B cell (primary cell): ENCODE data around the gene MAP3K1. TPM values are rescaled to one million over a fixed set of nuclear protein-coding genes. Genes with fewer than 3 reads are reported as not detected.
A peak's percentile ranks its signal among the peaks of the same experiment; 100 is the strongest.

Source experiments
- ATAC-seq: fragments of 200-7000 bp; cut with Tn5 transposase; one replicate; pipeline ENCODE4 v1.10.0; 2021; ENCODE audit warnings: low read depth, mild to moderate bottlenecking, moderate number of reproducible peaks, moderate library complexity
- CTCF ChIA-PET: fragments of 350-600 bp; sonication (Branson Sonifier 250); formaldehyde crosslinking; loops from one replicate; lab custom pipeline; 2021; ENCODE audit warnings: antibody characterized with exemption, inconsistent platforms; lab: Charles Lee
- POLR2A ChIA-PET: fragments of 350-600 bp; sonication (Branson Sonifier 250); formaldehyde crosslinking; loops from one replicate; lab custom pipeline; 2021; ENCODE audit warnings: antibody characterized with exemption; lab: Charles Lee
- DNase-seq: peaks from one replicate; pipeline ENCODE4 v3.0.0; 2013
- H2AFZ ChIP-seq: 2 replicates; pipeline ENCODE4 v1.6.1; 2012; ENCODE audit warnings: mild to moderate bottlenecking, low read depth, low read length; ENCODE audit not compliant: insufficient read depth, poor library complexity, severe bottlenecking
- H3K27ac ChIP-seq, 2 donors: 1 replicate in 1 of 2; 2 replicates in 1 of 2; pipeline ENCODE4 v1.5.1; 2012 to 2013; ENCODE audit warnings: low read length in 2 of 2, mild to moderate bottlenecking in 2 of 2, moderate library complexity in 1 of 2
- H3K27me3 ChIP-seq, 4 experiments: fragments of 200-600 bp in 1 of 4; sonication (generic) in 1 of 4; replicated peaks in 1 of 4; 1 replicate in 2 of 4; 2 replicates in 2 of 4; pipeline versions ENCODE4 v1.6.1 to v1.7.0; 2013 to 2016; ENCODE audit warnings: low read length in 3 of 4, mild to moderate bottlenecking in 2 of 4, mixed read lengths in 1 of 4, moderate library complexity in 1 of 4; ENCODE audit not compliant: insufficient read depth in 4 of 4, control insufficient read depth in 3 of 4; ENCODE audit errors: control extremely low read depth in 1 of 4
- H3K36me3 ChIP-seq, 2 experiments: replicated peaks in 1 of 2; 1 replicate in 1 of 2; 2 replicates in 1 of 2; pipeline versions ENCODE4 v1.6.1 to v1.7.1; 2013; ENCODE audit warnings: low read length in 1 of 2; ENCODE audit not compliant: insufficient read depth in 2 of 2, control insufficient read depth in 1 of 2; ENCODE audit errors: control extremely low read depth in 1 of 2, extremely low read depth in 1 of 2
- H3K4me1 ChIP-seq, 2 donors: fragments of 200-600 bp in 1 of 2; sonication (generic) in 1 of 2; 1 replicate in 1 of 2; 2 replicates in 1 of 2; pipeline versions ENCODE4 v1.5.1 to v1.6.1; 2013 to 2017; ENCODE audit warnings: low read length in 2 of 2; ENCODE audit not compliant: control insufficient read depth in 2 of 2, insufficient read depth in 2 of 2
- H3K4me2 ChIP-seq: replicated peaks from 2 replicates; pipeline ENCODE3; 2012; ENCODE audit warnings: mild to moderate bottlenecking, low read depth, low read length; ENCODE audit not compliant: poor library complexity, severe bottlenecking
- H3K4me3 ChIP-seq, 5 experiments: fragments of 200-600 bp in 1 of 5; sonication (generic) in 1 of 5; 1 replicate in 3 of 5; 2 replicates in 2 of 5; pipeline versions ENCODE4 v1.5.1 to v1.7.0; 2011 to 2016; ENCODE audit warnings: low read length in 4 of 5, mild to moderate bottlenecking in 4 of 5, low read depth in 2 of 5, control low read depth in 1 of 5, moderate library complexity in 1 of 5; ENCODE audit not compliant: insufficient read depth in 1 of 5; ENCODE audit errors: control extremely low read depth in 1 of 5, extremely low read depth in 1 of 5
- H3K79me2 ChIP-seq: fragments of 200-600 bp; sonication (generic); one replicate; pipeline ENCODE4 v1.6.0; 2016; ENCODE audit warnings: low read length; ENCODE audit not compliant: control insufficient read depth, insufficient read depth
- H3K9ac ChIP-seq: fragments of 200-600 bp; sonication (generic); 2 replicates; pipeline ENCODE4 v1.6.1; 2017; ENCODE audit warnings: mild to moderate bottlenecking, low read length, moderate library complexity
- H3K9me3 ChIP-seq, 3 donors: one replicate each; pipeline versions ENCODE4 v1.6.1 to v1.7.1; 2013; ENCODE audit warnings: low read length in 2 of 3; ENCODE audit not compliant: control insufficient read depth in 2 of 3, insufficient read depth in 1 of 3; ENCODE audit errors: control extremely low read depth in 1 of 3
- H4K20me1 ChIP-seq: 2 replicates; pipeline ENCODE4 v1.6.0; 2012; ENCODE audit warnings: mild to moderate bottlenecking, low read length; ENCODE audit not compliant: insufficient read depth, control insufficient read depth, poor library complexity, severe bottlenecking
- H3K27ac Mint-ChIP-seq: one replicate; pipeline ENCODE4 v1.8.0; 2021; ENCODE audit warnings: mixed read lengths
- H3K27me3 Mint-ChIP-seq: one replicate; pipeline ENCODE4 v1.8.0; 2021; ENCODE audit warnings: mixed read lengths
- H3K4me1 Mint-ChIP-seq: one replicate; pipeline ENCODE4 v1.8.0; 2021; ENCODE audit warnings: mixed read lengths
- H3K4me3 Mint-ChIP-seq: one replicate; pipeline ENCODE4 v1.8.0; 2021; ENCODE audit warnings: mixed read lengths
- H3K9me3 Mint-ChIP-seq: one replicate; pipeline ENCODE4 v1.8.0; 2022; ENCODE audit warnings: mixed read lengths; ENCODE audit not compliant: insufficient read depth
- CTCF ChIP-seq: fragments of 200-600 bp; IDR thresholded peaks from one replicate; pipeline ENCODE4 v1.8.0; 2022; ENCODE audit warnings: antibody characterized with exemption, mild to moderate bottlenecking
- EZH2 ChIP-seq: IDR thresholded peaks from 2 replicates; pipeline ENCODE4 v1.6.1; 2012; ENCODE audit warnings: borderline replicate concordance, low read depth, mild to moderate bottlenecking, moderate library complexity, low read length; ENCODE audit not compliant: insufficient read depth, poor library complexity, severe bottlenecking
- WGBS: methylation state at CpG from one replicate; pipeline ENCODE4 v1.1.5; 2013; ENCODE audit warnings: missing lambda C conversion rate; ENCODE audit not compliant: insufficient coverage; 5-methylcytosine and 5-hydroxymethylcytosine counted together
- intact Hi-C: fragments of 100-400 bp; cut with micrococcal nuclease; formaldehyde crosslinking; loops from one replicate; pipeline ENCODE4 v1.10.0; 2022
- polyA minus RNA-seq: library from RNA; depleted of rRNA, polyadenylated mRNA; stranded (reverse); fragments of >200 nt; gene quantifications from 2 replicates; pipeline ENCODE4 v1.2.3, GENCODE V29; 2012
- polyA plus RNA-seq: library from polyadenylated mRNA; depleted of rRNA; stranded (reverse); fragments of >200 nt; gene quantifications from 2 replicates; pipeline ENCODE4 v1.2.3, GENCODE V29; 2012
- total RNA-seq, 2 donors: library from RNA; stranded (reverse); fragments of 120-200 nt in 1 of 2; gene quantifications; 1 replicate in 1 of 2; 2 replicates in 1 of 2; pipeline versions ENCODE4 v1.2.3 to v1.2.4, GENCODE V29; 2013 to 2022

The MAP3K1 gene
- total RNA-seq (160 and 164 TPM in 2 replicates), polyA plus RNA-seq (51.7 and 88.1 TPM in 2 replicates), polyA minus RNA-seq (124 and 135 TPM in 2 replicates)
- 197 TPM for total RNA-seq (2013)

- H4K20me1 ChIP-seq, result no peaks in the 10 kb centered on the region
- H3K4me3 Mint-ChIP-seq, result peak within 1 kb of the TSS; percentile 97
- H3K27ac Mint-ChIP-seq, result peak within 1 kb of the TSS; percentile 99
- peak within 1 kb of the TSS; percentile 94 for H3K9ac ChIP-seq
- POLR2A ChIA-PET, result interaction anchor here (0.6 to 2.8 kb wide), 7 partner anchors 23 to 336 kb away, joined by 3 to 29 read pairs (median 6); no protein-coding TSS in a partner anchor
- H3K4me2 ChIP-seq, result peak within 1 kb of the TSS; percentile 83
- CTCF ChIA-PET, result interaction anchor here (0.9 to 4.2 kb wide), 10 partner anchors 23 to 545 kb away, joined by 3 to 25 read pairs (median 6); no protein-coding TSS in a partner anchor
- TF ChIP-seq CTCF (no peak), EZH2 (no peak)
- no peaks in the 10 kb centered on the region for H3K27me3 Mint-ChIP-seq
- under 1% methylated on average over 78 of the region's 87 CpGs for WGBS
- no peaks in the 10 kb centered on the region for H3K9me3 ChIP-seq
- intact Hi-C loops, result loop anchor here (1.0 to 5.0 kb wide), 8 partner anchors 50 to 545 kb away; partner anchors contain the start of gene GPBP1
- H3K27ac ChIP-seq, result peak within 1 kb of the TSS; percentile 91 to 94
- peaks cover 0 to 1% of the 10 kb centered on the region in 2 experiments for H3K36me3 ChIP-seq
- no peaks in the 10 kb centered on the region for H3K9me3 Mint-ChIP-seq
- H2AFZ ChIP-seq, result peak within 1 kb of the TSS; percentile 66
- peaks cover 44% of the 10 kb centered on the region for H3K4me1 Mint-ChIP-seq
- H3K79me2 ChIP-seq, result peaks cover 45% of the 10 kb centered on the region
- ATAC-seq (peak; percentile 65), DNase-seq (peak; percentile 93)
- peaks cover 25 to 29% of the 10 kb centered on the region in 2 donors for H3K4me1 ChIP-seq
- H3K4me3 ChIP-seq, result peak within 1 kb of the TSS; percentile 73 to 97 (median 87)
- H3K27me3 ChIP-seq, result no peaks in the 10 kb centered on the region
These were observed at the start of gene MAP3K1 for GRCh38 chr5:56814963-56815657. MAP3K1 (plus strand) TSS chr5:56815549; CDS start chr5:56815574, 25 bp downstream.

GRCh38 chr5:56766926-56767325 is 48.4 kb upstream of the MAP3K1 start:
- POLR2A ChIA-PET, result interaction anchor here (0.6 kb wide), 1 partner anchor 13 kb away, joined by 6 read pairs; no protein-coding TSS in a partner anchor
- H3K4me3 Mint-ChIP-seq, result peak overlapping the region; percentile 26
- ATAC-seq (no peak), DNase-seq (peak; percentile 53)
- CTCF ChIA-PET, result no interaction called here
- no peaks in the 10 kb centered on the region for H3K27me3 ChIP-seq
- peak overlapping the region; percentile 32 for H3K4me2 ChIP-seq
- no peaks in the 10 kb centered on the region for H3K9me3 Mint-ChIP-seq
- H3K4me3 ChIP-seq, result no peak overlapping the region
- peak overlapping the region; percentile 83 for H3K27ac Mint-ChIP-seq
- H3K27me3 Mint-ChIP-seq, result no peaks in the 10 kb centered on the region
- no peaks in the 10 kb centered on the region for H3K9me3 ChIP-seq
- no peaks in the 10 kb centered on the region for H4K20me1 ChIP-seq
- intact Hi-C loops, result no loop called here
- no peaks in the 10 kb centered on the region for H3K36me3 ChIP-seq
- no peak overlapping the region for H3K9ac ChIP-seq
- peak overlapping the region; percentile 63 for H2AFZ ChIP-seq
- H3K79me2 ChIP-seq, result peaks cover 4% of the 10 kb centered on the region
- H3K4me1 Mint-ChIP-seq, result peaks cover 65% of the 10 kb centered on the region
- peaks cover 49 to 58% of the 10 kb centered on the region in 2 donors for H3K4me1 ChIP-seq
- WGBS, result 4% methylated on average over 2 of the region's 3 CpGs
- H3K27ac ChIP-seq, result peak overlapping the region in 1 of 2 donors; percentile 40
- no peak for TF ChIP-seq CTCF
- TF ChIP-seq EZH2, result no peak
